Small intestine (tissue), 7 donors: Measurements from ENCODE around the gene KRTAP12-4. TPM values are rescaled to one million over a fixed set of nuclear protein-coding genes. Genes with fewer than 3 reads are reported as not detected.
A peak's percentile ranks its signal among the peaks of the same experiment; 100 is the strongest.

ENCODE experiments used
- DNase-seq, 2 donors: peaks; one replicate each; pipeline versions ENCODE4 v3.0.0 to v3.0.0-alpha.2; 2013
- FAIRE-seq: peaks from 2 replicates; lab custom pipeline; 2012; peaks lifted over from hg19 to GRCh38; lab: Jason Lieb, UNC
- H3K27ac ChIP-seq, 3 donors: one replicate each; pipeline ENCODE4 v1.5.1; 2013; ENCODE audit warnings: low read length in 2 of 3, mild to moderate bottlenecking in 2 of 3, control low read depth in 1 of 3, inconsistent platforms in 1 of 3, low read depth in 1 of 3, moderate library complexity in 1 of 3
- H3K27me3 ChIP-seq, 3 donors: one replicate each; pipeline ENCODE4 v1.6.1; 2013; ENCODE audit warnings: low read length in 3 of 3, inconsistent platforms in 1 of 3; ENCODE audit not compliant: control insufficient read depth in 3 of 3, insufficient read depth in 3 of 3
- H3K36me3 ChIP-seq, 3 donors: one replicate each; pipeline ENCODE4 v1.6.1; 2013; ENCODE audit warnings: low read length in 3 of 3, inconsistent platforms in 1 of 3, low read depth in 1 of 3, mild to moderate bottlenecking in 1 of 3, moderate library complexity in 1 of 3; ENCODE audit not compliant: control insufficient read depth in 3 of 3, insufficient read depth in 2 of 3
- H3K4me1 ChIP-seq, 3 donors: one replicate each; pipeline ENCODE4 v1.6.1; 2013; ENCODE audit warnings: low read length in 2 of 3, inconsistent platforms in 1 of 3, low read depth in 1 of 3, mild to moderate bottlenecking in 1 of 3, moderate library complexity in 1 of 3; ENCODE audit not compliant: control insufficient read depth in 3 of 3, insufficient read depth in 2 of 3
- H3K4me3 ChIP-seq, 3 donors: one replicate each; pipeline ENCODE4 v1.5.1; 2013; ENCODE audit warnings: low read length in 3 of 3, control low read depth in 1 of 3, inconsistent platforms in 1 of 3, low read depth in 1 of 3, mild to moderate bottlenecking in 1 of 3, moderate library complexity in 1 of 3
- H3K9me3 ChIP-seq, 2 donors: one replicate each; pipeline ENCODE4 v1.6.1; 2013; ENCODE audit warnings: low read depth in 1 of 2, low read length in 1 of 2; ENCODE audit not compliant: control insufficient read depth in 2 of 2, insufficient read depth in 1 of 2
- WGBS, 3 donors: extraction: QIAGEN DNeasy Blood & Tissue Kit; methylation state at CpG; one replicate each; pipeline ENCODE4 v1.1.7; 2013; 5-methylcytosine and 5-hydroxymethylcytosine counted together
- polyA plus RNA-seq, 4 donors: library from polyadenylated mRNA; stranded (reverse) in 3 of 4; unstranded in 1 of 4; fragments of 200-250 nt in 3 of 4; fragments of 120-200 nt in 1 of 4; gene quantifications; one replicate each; pipeline versions ENCODE4 v1.2.1 to v1.2.3, GENCODE V29; 2013
- donor health status: healthy with polysubstance abuse.
- donor health status: control.
- donor health status: control.
- donor health status: Bipolar disorder and iron deficiency.
- donor health status: healthy.

KRTAP12-4 gene
- polyA plus RNA-seq, 4 donors, result not detected

DNA sequence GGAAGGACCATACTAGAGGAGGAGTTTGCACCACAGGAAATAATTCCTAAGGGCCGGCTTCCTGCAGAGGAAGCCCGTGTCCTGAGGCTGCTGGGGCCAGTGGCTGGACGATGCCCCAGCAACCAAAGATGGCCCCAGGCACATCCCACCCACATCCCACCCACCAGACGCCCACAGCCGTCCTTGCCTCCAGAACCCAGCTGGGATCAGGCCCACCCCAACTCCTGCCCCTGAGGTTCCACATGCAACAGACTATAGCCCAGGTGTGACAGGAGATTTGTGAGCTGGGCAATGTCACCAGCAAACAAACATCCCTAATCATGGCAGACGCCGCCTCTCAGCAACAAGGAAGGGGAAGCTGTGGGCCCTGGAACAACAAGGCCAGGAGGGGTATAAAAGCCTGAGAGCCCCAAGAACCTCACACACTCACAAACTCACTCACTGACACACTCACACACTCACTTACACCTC lies 27.8 kb downstream of the KRTAP12-4 start, which contains the start of gene KRTAP10-9:
Gene KRTAP10-9 (plus strand): TSS at position 421 of the 471 bp plus-strand sequence. CDS start 79 bp downstream, outside the sequence.
- H3K27me3 ChIP-seq, result no peaks in the 10 kb centered on the region
- DNase-seq, result no peak
- no peaks in the 10 kb centered on the region for H3K36me3 ChIP-seq
- no peak within 1 kb of the TSS for H3K27ac ChIP-seq
- no peak for FAIRE-seq
- H3K4me1 ChIP-seq, result no peaks in the 10 kb centered on the region
- H3K4me3 ChIP-seq, result no peak within 1 kb of the TSS
- H3K9me3 ChIP-seq, result peaks cover 0 to 16% of the 10 kb centered on the region in 2 donors
- 48 to 59% (median 56%) methylated on average over 7 of the region's 7 CpGs for WGBS, 3 donors

DNA sequence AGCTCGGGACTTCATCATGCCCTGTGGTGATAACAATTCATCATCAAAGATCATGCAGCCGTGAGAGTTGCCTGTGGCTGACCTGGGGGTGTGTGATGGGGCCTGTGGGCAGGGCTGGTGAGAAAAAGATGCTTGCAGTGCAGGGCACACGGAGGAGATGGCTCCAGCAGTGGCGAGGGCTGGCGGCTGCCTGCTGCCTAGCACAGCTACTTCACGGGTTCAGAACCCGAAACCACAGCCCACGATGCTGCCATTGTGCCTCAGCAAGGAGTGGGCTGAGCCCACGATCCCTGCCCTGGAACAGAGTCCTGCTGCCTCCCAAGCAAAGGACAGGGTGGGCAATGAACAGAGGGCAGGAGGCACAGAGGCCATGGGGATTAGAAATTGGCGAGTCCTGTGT lies 28.2 kb downstream of the KRTAP12-4 start:
- no peak overlapping the region for H3K27ac ChIP-seq
- DNase-seq, result no peak

GRCh38 chr21:44625756-44626155 lies 28.7 kb downstream of the KRTAP12-4 start:
- Histone ChIP-seq H3K9me3 (peaks cover 0 to 12% of the 10 kb centered on the region in 2 donors), H3K36me3 (no peaks in the 10 kb centered on the region), H3K4me3 (no peak overlapping the region), H3K4me1 (no peaks in the 10 kb centered on the region), H3K27me3 (no peaks in the 10 kb centered on the region), H3K27ac (no peak overlapping the region)
- DNase-seq (no peak), FAIRE-seq (no peak)
- 80 to 91% (median 84%) methylated on average over 7 of the region's 7 CpGs for WGBS, 3 donors

More for the DNA sequence above, 28.2 kb downstream of the KRTAP12-4 start:
- Histone ChIP-seq H3K27me3 (no peaks in the 10 kb centered on the region), H3K9me3 (peaks cover 0 to 12% of the 10 kb centered on the region in 2 donors), H3K4me1 (no peaks in the 10 kb centered on the region), H3K36me3 (no peaks in the 10 kb centered on the region), H3K4me3 (no peak overlapping the region)
- FAIRE-seq, result no peak
- 58 to 66% (median 62%) methylated on average over 10 of the region's 10 CpGs for WGBS, 3 donors

- Histone ChIP-seq H3K27ac (no peak overlapping the region), H3K4me3 (no peak overlapping the region), H3K4me1 (no peaks in the 10 kb centered on the region), H3K9me3 (peaks cover 0 to 5% of the 10 kb centered on the region in 2 donors), H3K36me3 (no peaks in the 10 kb centered on the region), H3K27me3 (no peaks in the 10 kb centered on the region)
- FAIRE-seq (no peak), DNase-seq (no peak)
Measured at GRCh38 chr21:44623575-44623974, 30.9 kb downstream of the KRTAP12-4 start.

DNA sequence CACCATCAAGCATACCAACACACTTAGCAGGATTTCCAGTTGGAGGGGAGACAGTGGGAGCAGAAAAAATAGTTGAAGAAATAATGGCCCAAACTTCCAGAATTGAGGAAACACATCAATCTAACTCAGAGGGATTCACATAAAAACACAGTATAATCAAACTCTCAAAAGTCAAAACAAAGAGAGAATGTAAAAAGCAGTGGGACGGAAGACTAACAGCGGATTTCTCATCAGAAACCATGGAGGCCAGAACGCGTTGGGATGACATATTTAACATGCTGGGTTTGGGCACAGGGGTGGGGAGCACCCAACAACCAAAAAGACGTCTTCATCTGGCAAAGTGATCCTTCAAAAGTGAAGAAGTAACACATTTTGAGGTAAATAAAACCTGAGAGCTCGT lies 34.6 kb downstream of the KRTAP12-4 start:
- Histone ChIP-seq H3K4me3 (no peak overlapping the region), H3K27me3 (peaks cover 0 to 2% (median 0%) of the 10 kb centered on the region in 3 donors), H3K9me3 (peaks cover 0 to 5% of the 10 kb centered on the region in 2 donors), H3K27ac (no peak overlapping the region), H3K36me3 (no peaks in the 10 kb centered on the region), H3K4me1 (peaks cover 0 to 2% (median 0%) of the 10 kb centered on the region in 3 donors)
- DNase-seq (no peak), FAIRE-seq (no peak)
- 86 to 90% (median 88%) methylated on average over 6 of the region's 6 CpGs for whole genome bisulfite sequencing, 3 donors

GRCh38 chr21:44618909-44619308 lies 35.5 kb downstream of the KRTAP12-4 start:
- no peak overlapping the region for H3K4me3 ChIP-seq
- DNase-seq (peak in 1 of 2 donors; percentile 51), FAIRE-seq (no peak)
- peaks cover 0 to 2% (median 0%) of the 10 kb centered on the region in 3 donors for H3K27me3 ChIP-seq
- WGBS, 3 donors, result 51 to 57% (median 56%) methylated on average over 3 of the region's 3 CpGs
- H3K9me3 ChIP-seq, result peaks cover 0 to 5% of the 10 kb centered on the region in 2 donors
- no peaks in the 10 kb centered on the region for H3K36me3 ChIP-seq
- peak overlapping the region in 2 of 3 donors; percentile 45 to 77 for H3K27ac ChIP-seq
- H3K4me1 ChIP-seq, result peaks cover 0 to 2% (median 0%) of the 10 kb centered on the region in 3 donors

DNA sequence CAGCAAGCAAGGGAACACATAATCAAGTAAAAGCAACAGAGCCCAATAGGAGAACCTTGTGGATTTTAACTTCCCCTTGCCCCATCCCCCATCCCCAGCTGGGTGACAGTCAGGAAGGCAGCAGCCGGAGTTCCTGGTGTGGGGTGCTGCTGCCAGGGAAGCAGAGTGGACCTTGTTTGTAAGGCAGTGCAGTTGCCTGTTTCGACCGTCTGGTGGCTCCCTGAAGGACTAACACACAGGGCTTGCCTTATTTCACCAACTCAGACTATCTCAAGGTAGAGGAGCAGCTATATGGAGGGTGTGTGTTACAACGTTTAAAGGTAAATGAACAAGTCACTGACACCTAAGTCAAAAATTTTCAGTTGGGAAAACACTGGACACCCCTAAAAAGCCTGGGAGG lies 36.0 kb downstream of the KRTAP12-4 start:
- H3K9me3 ChIP-seq, result peaks cover 0 to 5% of the 10 kb centered on the region in 2 donors
- FAIRE-seq (no peak), DNase-seq (peak; percentile 6 to 48)
- H3K36me3 ChIP-seq, result no peaks in the 10 kb centered on the region
- WGBS, 3 donors, result 21 to 30% (median 24%) methylated on average over 4 of the region's 4 CpGs
- H3K4me3 ChIP-seq, result no peak overlapping the region
- H3K27ac ChIP-seq, result peak overlapping the region in 1 of 3 donors; percentile 77
- H3K4me1 ChIP-seq, result peaks cover 0 to 2% (median 0%) of the 10 kb centered on the region in 3 donors
- H3K27me3 ChIP-seq, result peaks cover 0 to 2% (median 0%) of the 10 kb centered on the region in 3 donors

DNA sequence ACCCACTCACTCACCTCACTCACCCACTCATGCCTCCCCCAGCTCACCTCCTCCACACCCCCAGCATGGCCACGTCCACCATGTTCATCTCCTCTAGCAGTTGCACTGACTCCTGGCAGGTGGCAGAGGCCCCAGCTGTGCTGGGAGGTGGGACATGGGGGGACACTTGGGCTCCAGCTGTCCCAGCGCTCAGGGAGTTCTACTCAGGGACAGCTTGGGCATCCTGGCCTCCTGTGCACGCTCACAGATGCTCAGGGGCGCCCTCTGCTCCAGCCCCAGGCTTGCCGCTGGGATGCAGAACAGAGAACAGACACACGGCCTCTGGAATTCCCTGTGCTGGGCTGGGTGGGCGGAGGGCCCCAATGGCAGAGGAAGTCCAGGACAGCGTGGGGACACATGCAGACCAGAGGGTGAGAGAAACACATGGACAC lies 37.4 kb downstream of the KRTAP12-4 start:
- FAIRE-seq (no peak), DNase-seq (no peak)
- 57 to 65% (median 64%) methylated on average over 8 of the region's 8 CpGs for WGBS, 3 donors
- peaks cover 0 to 2% (median 0%) of the 10 kb centered on the region in 3 donors for H3K27me3 ChIP-seq
- no peak overlapping the region for H3K27ac ChIP-seq
- no peaks in the 10 kb centered on the region for H3K36me3 ChIP-seq
- H3K4me3 ChIP-seq, result no peak overlapping the region
- no peaks in the 10 kb centered on the region for H3K9me3 ChIP-seq
- H3K4me1 ChIP-seq, result peaks cover 0 to 2% (median 0%) of the 10 kb centered on the region in 3 donors

- Histone ChIP-seq H3K4me1 (peaks cover 0 to 2% (median 0%) of the 10 kb centered on the region in 3 donors), H3K9me3 (peaks cover 0 to 4% of the 10 kb centered on the region in 2 donors), H3K36me3 (no peaks in the 10 kb centered on the region), H3K27me3 (peaks cover 0 to 2% (median 0%) of the 10 kb centered on the region in 3 donors), H3K27ac (no peak overlapping the region), H3K4me3 (no peak overlapping the region)
- DNase-seq, result no peak
- WGBS, 3 donors, result 81 to 83% (median 82%) methylated on average over 16 of the region's 16 CpGs
- FAIRE-seq, result no peak
Measured at GRCh38 chr21:44616591-44616926, 37.9 kb downstream of the KRTAP12-4 start.
